PC-9 (cell line): Measurements from ENCODE around the gene IKBKE. TPM values are rescaled to one million over a fixed set of nuclear protein-coding genes. Genes with fewer than 3 reads are reported as not detected.

Experiments
- BruUV-seq: library from RNA; stranded (reverse); fragments of 400-500 nt; replicated peaks from 2 replicates; lab custom pipeline; 2021; lab: Mats Ljungman, UMichigan
- CTCF ChIA-PET: fragments of 300-600 bp; sonication (Branson Sonifier 250); formaldehyde crosslinking; loops from one replicate; lab custom pipeline; 2022; ENCODE audit warnings: antibody characterized with exemption; lab: Charles Lee
- POLR2A ChIA-PET: fragments of 300-600 bp; sonication (Branson Sonifier 250); formaldehyde crosslinking; loops from one replicate; lab custom pipeline; 2022; ENCODE audit warnings: antibody characterized with exemption; ENCODE audit not compliant: unreplicated experiment; lab: Charles Lee
- DNase-seq, 2 experiments: peaks; one replicate each; pipeline versions ENCODE4 v3.0.0 to v3.0.0-alpha.2; 2015 to 2022; ENCODE audit warnings: mixed read lengths in 1 of 2
- H2AFZ ChIP-seq: fragments of 200-600 bp; sonication (generic); 2 replicates; pipeline ENCODE4 v1.8.1; 2017; ENCODE audit warnings: antibody characterized with exemption
- H3F3A ChIP-seq: fragments of 200-600 bp; sonication (generic); 2 replicates; pipeline ENCODE4 v1.8.1; 2017; ENCODE audit warnings: antibody characterized with exemption, mild to moderate bottlenecking, low read depth; ENCODE audit not compliant: insufficient read depth
- H3K27ac ChIP-seq: fragments of 200-600 bp; sonication (generic); 2 replicates; pipeline ENCODE4 v1.6.1; 2016; ENCODE audit warnings: mixed run types
- H3K27me3 ChIP-seq: fragments of 200-600 bp; sonication (generic); 2 replicates; pipeline ENCODE4 v1.6.1; 2016; ENCODE audit warnings: low read depth, mixed run types; ENCODE audit not compliant: insufficient read depth
- H3K36me3 ChIP-seq: fragments of 200-600 bp; sonication (generic); 2 replicates; pipeline ENCODE4 v1.6.1; 2016; ENCODE audit warnings: low read depth, mixed run types
- H3K4me1 ChIP-seq: fragments of 200-600 bp; sonication (generic); replicated peaks from 2 replicates; pipeline ENCODE4 v1.6.1; 2016; ENCODE audit warnings: mixed run types; ENCODE audit not compliant: insufficient read depth
- H3K4me2 ChIP-seq: fragments of 200-600 bp; sonication (generic); 2 replicates; pipeline ENCODE4 v1.6.1; 2017; ENCODE audit warnings: mixed run types
- H3K4me3 ChIP-seq: fragments of 200-600 bp; sonication (generic); 2 replicates; pipeline ENCODE4 v1.6.1; 2016; ENCODE audit warnings: mixed run types
- H3K79me2 ChIP-seq: fragments of 200-600 bp; sonication (generic); 2 replicates; pipeline ENCODE4 v1.6.1; 2017; ENCODE audit warnings: low read depth, mixed run types
- H3K9me2 ChIP-seq: fragments of 200-600 bp; sonication (generic); 2 replicates; pipeline ENCODE4 v1.8.1; 2017; ENCODE audit warnings: mild to moderate bottlenecking; ENCODE audit not compliant: insufficient read depth
- H3K9me3 ChIP-seq: fragments of 200-600 bp; sonication (generic); 2 replicates; pipeline ENCODE4 v1.8.1; 2016; ENCODE audit warnings: low read depth; ENCODE audit not compliant: insufficient read depth
- H4K20me1 ChIP-seq: fragments of 200-600 bp; sonication (generic); 2 replicates; pipeline ENCODE4 v1.8.1; 2017; ENCODE audit not compliant: insufficient read depth
- EZH2 ChIP-seq: fragments of 200-600 bp; sonication (generic); IDR thresholded peaks from 2 replicates; pipeline ENCODE4 v1.8.0; 2017; ENCODE audit warnings: antibody characterized with exemption, low read depth
- intact Hi-C: fragments of 100-400 bp; cut with micrococcal nuclease; formaldehyde crosslinking; loops from one replicate; pipeline ENCODE4 v1.10.0; 2022; ENCODE audit not compliant: unreplicated experiment
- microRNA-seq: library from miRNA; unstranded; fragments of <30 nt; microRNA quantifications from one replicate; pipeline ENCODE4 v1.2.0, GENCODE V29; 2021; ENCODE audit warnings: borderline number of aligned reads, borderline replicate concordance
- total RNA-seq: library from RNA; stranded (reverse); gene quantifications from 2 replicates; pipeline ENCODE4 v1.2.3, GENCODE V29; 2021
- TF ChIP-seq, protein P1 (sequence below): fragments of 200-600 bp; sonication (generic); conservative IDR thresholded peaks from 2 replicates; pipeline ENCODE4 v1.6.1; 2017; ENCODE audit warnings: mixed run types, antibody characterized with exemption, mild to moderate bottlenecking, moderate library complexity

The IKBKE gene
- total RNA-seq, 1 experiment from 2014 or later, result 12.5 TPM

DNA sequence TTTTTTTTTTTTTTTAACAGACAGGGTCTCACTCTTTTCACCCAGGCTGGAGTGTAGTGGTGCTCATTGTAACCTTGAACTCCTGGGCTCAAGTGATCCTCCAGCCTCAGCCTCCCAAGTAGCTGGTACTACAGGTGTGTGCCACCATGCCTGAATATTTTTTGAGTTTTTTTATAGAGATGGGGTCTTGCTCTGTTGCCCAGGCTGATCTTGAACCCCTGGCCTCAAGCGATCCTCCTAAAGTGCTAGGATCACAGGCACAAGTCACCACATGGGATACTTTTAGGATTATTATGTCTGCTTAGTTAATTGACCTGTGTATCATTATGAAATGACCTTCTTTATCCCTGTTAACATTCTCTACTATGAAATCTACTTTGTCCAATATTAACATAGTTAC is 75.1 kb downstream of the IKBKE start:
- no peaks in the 10 kb centered on the region for H3K9me2 ChIP-seq
- H3F3A ChIP-seq, result no peaks in the 10 kb centered on the region; the same call in 1 of the 2 replicates
- no peak overlapping the region for H2AFZ ChIP-seq
- no peak for DNase-seq
- no TSS peak for BruUV-seq
- intact Hi-C loops, result loop anchor here (2.0 kb wide), 1 partner anchor 33 kb away; no protein-coding TSS in a partner anchor
- no peak overlapping the region for H3K27ac ChIP-seq
- H4K20me1 ChIP-seq, result no peaks in the 10 kb centered on the region
- TF ChIP-seq EZH2, result no peak
- TF ChIP-seq, protein P1, sequence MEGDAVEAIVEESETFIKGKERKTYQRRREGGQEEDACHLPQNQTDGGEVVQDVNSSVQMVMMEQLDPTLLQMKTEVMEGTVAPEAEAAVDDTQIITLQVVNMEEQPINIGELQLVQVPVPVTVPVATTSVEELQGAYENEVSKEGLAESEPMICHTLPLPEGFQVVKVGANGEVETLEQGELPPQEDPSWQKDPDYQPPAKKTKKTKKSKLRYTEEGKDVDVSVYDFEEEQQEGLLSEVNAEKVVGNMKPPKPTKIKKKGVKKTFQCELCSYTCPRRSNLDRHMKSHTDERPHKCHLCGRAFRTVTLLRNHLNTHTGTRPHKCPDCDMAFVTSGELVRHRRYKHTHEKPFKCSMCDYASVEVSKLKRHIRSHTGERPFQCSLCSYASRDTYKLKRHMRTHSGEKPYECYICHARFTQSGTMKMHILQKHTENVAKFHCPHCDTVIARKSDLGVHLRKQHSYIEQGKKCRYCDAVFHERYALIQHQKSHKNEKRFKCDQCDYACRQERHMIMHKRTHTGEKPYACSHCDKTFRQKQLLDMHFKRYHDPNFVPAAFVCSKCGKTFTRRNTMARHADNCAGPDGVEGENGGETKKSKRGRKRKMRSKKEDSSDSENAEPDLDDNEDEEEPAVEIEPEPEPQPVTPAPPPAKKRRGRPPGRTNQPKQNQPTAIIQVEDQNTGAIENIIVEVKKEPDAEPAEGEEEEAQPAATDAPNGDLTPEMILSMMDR, result no peak
- no peaks in the 10 kb centered on the region for H3K36me3 ChIP-seq
- H3K27me3 ChIP-seq, result no peaks in the 10 kb centered on the region
- H3K79me2 ChIP-seq, result no peaks in the 10 kb centered on the region
- H3K9me3 ChIP-seq, result no peaks in the 10 kb centered on the region
- H3K4me1 ChIP-seq, result no peaks in the 10 kb centered on the region
- POLR2A ChIA-PET, result no interaction called here
- CTCF ChIA-PET, result interaction anchor here (0.6 to 2.0 kb wide), 12 partner anchors 18 to 1158 kb away, joined by 3 to 10 read pairs (median 3); partner anchors contain the start of genes IKBKE and IL19
- H3K4me2 ChIP-seq, result no peak overlapping the region
- H3K4me3 ChIP-seq, result no peak overlapping the region

Small RNA genes lying within 50 kb of the gene (microRNA-seq; reads per million reads assigned to microRNA genes)
- not detected for gene MIR6769B

Other genes with a start within 250 kb of the IKBKE start
- 12.4 and 17.6 TPM in 2 replicates for gene RASSF5, start 37.1 kb downstream of the IKBKE start, total RNA-seq
- gene EIF2D, start 142.0 kb downstream of the IKBKE start, total RNA-seq, result 57.3 and 59.0 TPM in 2 replicates
- gene DYRK3, start 165.1 kb downstream of the IKBKE start, total RNA-seq, result 3.3 and 3.9 TPM in 2 replicates
- gene MAPKAPK2, start 214.4 kb downstream of the IKBKE start, total RNA-seq, result 62.6 and 70.6 TPM in 2 replicates